GM12864 (cell line): ENCODE results near the gene PLEKHM2.

ENCODE experiments used
- DNase-seq: peaks from one replicate; pipeline ENCODE4 v3.0.0-alpha.2; 2011; ENCODE audit warnings: low read depth
- H3K4me3 ChIP-seq: 2 replicates; pipeline ENCODE4 v1.5.1; 2011; ENCODE audit warnings: mild to moderate bottlenecking, low read depth, low read length, control low read depth
- CTCF ChIP-seq: IDR thresholded peaks from 2 replicates; pipeline ENCODE4 v1.5.1; 2011; ENCODE audit warnings: low read depth, mild to moderate bottlenecking, moderate library complexity, low read length, control low read depth, inconsistent platforms; ENCODE audit errors: missing control alignments

PLEKHM2 gene

DNA sequence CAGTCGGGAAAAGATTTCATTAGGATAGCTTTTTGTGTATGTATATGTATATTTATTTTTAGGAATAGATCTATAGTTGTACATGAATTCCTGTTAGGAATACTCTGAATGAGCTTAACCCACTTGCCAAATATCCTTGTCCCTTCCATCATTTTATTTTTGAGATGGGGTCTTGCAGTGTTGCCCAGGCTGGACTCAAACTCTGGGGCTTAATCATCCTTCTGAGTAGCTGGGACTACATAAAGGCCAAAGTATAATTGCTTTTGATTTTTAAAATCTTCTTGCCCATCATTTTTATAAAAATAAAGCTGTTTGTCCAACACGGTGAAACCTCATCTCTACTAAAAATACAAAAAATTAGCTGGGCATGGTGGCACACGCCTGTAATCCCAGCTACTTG lies 20.2 kb upstream of the PLEKHM2 start:
- no peak for DNase-seq
- TF ChIP-seq CTCF: no peak
- H3K4me3 ChIP-seq: no peak overlapping the region

- DNase-seq: no peak
- no peak for TF ChIP-seq CTCF
These were observed 16.8 kb upstream of the PLEKHM2 start for GRCh38 chr1:15667362-15667761.

GRCh38 chr1:15668089-15668754 lies 15.9 kb upstream of the PLEKHM2 start:
- TF ChIP-seq CTCF: no peak
- H3K4me3 ChIP-seq: no peak overlapping the region
- no peak for DNase-seq

More at GRCh38 chr1:15667362-15667761, 16.8 kb upstream of the PLEKHM2 start:
- H3K4me3 ChIP-seq: no peak overlapping the region

- no peak for DNase-seq
- H3K4me3 ChIP-seq: no peak overlapping the region
- TF ChIP-seq CTCF: no peak
These were observed 15.0 kb upstream of the PLEKHM2 start for GRCh38 chr1:15669074-15669473.

GRCh38 chr1:15669864-15670263 lies 14.3 kb upstream of the PLEKHM2 start:
- H3K4me3 ChIP-seq: no peak overlapping the region
- no peak for TF ChIP-seq CTCF
- no peak for DNase-seq

DNA sequence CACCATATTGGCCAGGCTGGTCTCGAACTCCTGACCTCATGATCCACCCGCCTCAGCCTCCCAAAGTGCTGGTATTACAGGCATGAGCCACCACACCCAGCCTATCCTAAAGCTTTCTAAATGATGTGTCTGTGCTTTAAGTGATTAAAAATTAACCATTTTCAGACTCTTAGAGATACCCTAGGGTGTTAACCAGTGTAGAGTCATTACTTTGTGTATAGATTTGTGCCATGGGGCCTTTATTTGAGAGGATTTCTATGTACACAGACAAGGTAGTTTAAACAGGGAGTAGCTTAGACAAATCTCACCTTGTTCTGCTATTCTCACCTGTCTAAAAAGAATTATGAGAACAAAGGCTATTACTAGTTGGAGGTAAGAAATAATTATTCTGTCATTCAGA lies 12.7 kb upstream of the PLEKHM2 start:
- no peak overlapping the region for H3K4me3 ChIP-seq
- DNase-seq: no peak
- TF ChIP-seq CTCF: no peak
